Stimulated activated CD8-positive, alpha-beta memory T cell treated with anti-CD3 and anti-CD28 coated beads, Interleukin-4, amount 100 ng/mL, for 24 hours (primary cell): ENCODE data around the gene DLX6.

Experiments
- DNase-seq: peaks from one replicate; pipeline ENCODE4 v3.0.0-alpha.2; 2020; ENCODE audit warnings: low read depth

The DLX6 gene

DNA sequence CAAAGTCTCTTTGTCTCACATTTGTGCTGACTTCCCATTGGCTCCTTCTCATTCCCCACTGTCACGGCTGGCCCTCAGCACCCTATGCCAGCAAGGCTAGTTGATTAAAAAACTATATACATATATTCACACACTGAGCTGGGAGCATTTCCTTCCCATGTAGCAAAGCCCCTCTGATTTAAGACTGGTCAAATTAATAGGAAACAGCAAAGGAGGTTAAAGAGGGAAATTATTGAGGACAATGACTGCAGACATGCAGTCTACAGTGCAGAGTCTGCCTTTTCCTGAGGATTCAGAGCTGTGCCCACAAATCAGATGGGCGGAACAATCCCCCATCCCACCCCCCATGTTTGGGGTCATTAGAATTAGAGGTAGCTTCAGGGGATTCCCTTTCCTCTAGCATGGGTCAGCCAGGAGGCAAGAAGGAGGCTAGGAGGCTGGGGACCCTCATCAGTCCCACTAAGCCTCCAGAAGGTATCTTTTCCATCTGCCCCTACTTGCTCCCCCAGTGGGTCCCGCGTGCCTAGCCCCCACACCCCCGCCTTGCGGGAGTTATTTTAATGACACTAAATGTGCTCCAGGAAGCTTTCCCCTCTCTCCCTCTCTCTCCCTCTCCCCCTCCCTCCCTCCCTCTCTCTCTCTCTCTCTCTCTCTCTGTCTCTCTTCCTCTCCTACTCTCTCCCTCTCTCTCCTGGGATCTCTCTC is 9.8 kb upstream of the DLX6 start:
- DNase-seq, result no peak

DNA sequence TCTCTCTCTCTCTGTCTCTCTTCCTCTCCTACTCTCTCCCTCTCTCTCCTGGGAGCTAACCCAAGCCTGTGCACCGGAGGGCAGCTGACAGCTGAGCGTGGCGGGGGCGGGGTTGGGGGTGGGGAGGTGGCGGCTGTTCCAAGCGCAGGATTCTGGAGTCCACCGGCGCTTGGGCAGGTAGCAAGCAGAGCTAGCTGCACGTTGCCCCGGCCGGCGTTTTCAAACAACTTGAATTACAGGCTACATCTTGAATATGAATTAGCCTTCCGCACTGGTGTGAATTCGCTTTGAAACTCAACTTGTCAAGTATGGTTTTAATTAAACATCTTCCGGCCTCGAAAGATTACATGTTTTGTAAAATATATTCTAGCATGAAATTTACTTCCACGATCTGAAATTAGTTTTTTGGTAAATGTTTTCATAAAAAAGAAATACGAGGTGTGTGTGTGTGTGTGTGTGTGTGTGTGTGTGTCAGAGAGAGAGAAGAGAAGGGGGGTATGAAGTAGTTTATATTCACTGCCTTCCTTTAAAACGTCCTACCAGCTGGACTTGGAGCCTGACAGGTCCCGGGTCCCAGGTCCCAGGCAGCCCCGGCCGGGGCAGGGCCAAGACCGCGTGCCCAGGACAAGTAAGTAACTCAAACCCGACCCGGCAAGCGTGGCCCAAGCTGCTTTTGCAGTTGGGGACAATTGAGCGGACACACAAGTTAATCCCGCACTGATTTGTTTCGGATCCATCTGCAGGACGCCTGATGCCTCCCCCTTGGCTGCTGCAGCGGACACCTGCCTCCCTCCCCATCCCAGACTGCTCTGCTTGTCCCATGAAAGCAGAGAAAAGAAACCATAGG is 9.0 kb upstream of the DLX6 start:
- no peak for DNase-seq

DNA sequence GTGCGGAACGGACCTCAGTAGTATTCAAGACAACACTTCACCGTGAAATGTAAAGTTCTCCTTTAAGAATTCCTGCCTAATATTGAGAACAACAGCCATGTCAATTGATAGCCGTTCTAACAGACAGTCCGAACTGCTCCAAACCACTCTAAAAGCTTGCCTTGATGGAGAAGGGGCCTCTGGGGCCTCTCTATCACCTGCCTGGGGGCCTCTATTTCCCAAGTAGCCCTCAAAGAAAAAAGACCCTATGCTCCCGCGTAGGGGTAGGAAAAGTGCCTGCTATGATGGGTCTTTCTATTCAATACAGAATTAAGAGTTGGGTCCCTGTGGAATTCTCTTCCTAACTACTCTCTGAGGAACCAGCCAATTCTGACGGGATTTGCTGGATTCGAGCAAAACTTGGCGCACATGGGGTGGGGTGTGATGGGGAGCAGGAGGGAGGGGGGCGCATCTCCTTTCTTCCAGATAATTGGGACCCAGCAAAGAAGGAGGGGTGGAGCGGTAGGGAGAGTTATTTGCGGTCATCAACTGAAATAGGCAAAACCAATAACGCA is 8.3 kb upstream of the DLX6 start:
- no peak for DNase-seq

DNA sequence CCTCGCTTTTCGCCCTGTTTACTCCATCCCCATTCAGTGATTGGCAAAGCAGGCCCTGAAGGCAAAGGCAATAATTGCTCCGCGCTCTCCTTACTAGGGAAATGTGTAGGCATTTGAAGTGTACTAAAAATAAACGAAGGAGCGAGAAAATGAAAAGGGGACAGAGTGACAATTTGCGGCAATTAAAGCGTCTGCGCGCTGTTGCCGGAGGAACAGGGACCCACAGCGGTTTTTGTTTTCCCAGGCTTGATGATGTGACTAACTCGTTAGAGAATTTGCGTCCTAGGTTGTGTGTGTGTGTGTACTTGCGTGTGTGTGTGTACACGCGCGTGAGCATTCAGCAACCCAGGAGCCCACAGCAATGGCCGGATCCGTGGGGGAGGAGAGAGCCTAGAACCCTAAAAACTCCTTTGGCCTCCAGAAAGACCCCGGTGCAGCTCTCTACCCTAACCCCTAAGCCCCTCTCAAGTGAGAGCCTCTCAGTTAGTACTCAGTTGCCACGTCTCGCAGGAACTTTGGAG is 7.8 kb upstream of the DLX6 start:
- no peak for DNase-seq

DNA sequence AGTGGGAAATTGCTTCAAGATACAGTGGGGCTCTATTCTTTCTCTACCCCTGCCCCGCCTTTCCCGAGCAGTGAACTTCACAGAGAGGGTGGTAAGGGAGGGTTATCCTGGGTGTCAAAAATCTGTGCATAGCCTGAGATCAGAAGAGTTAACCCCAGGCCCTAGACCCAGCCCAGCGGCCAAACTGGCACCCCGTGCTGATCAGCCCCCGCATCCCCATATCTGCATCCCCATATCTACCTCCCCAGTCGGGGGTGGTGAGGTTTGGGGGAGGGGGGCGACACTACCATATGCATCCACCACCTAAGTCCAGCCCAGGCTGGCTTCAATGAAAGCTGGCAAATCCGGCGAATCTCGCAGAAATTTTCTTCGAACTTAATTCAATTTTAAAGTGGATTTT is 7.0 kb upstream of the DLX6 start:
- DNase-seq, result no peak

DNA sequence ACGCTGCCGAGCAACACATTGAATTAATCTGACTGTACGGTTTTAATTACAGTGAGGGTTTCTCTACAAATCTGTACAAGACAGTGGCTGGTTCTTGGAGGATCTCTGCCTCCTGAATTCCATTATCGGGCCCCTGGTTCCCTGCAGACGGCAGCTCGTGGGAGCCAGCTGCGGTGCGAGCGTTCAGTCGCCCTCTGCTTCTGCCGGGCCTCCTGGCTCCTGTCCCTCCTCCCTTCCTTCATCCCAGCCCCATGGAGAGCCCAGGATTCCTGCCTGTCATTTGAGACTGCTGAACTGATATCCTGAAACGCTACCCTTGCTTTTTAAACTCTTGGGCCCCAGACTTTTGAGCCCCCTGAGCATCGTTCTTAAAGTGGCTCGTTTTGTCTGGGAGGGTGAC is 6.6 kb upstream of the DLX6 start:
- no peak for DNase-seq

DNA sequence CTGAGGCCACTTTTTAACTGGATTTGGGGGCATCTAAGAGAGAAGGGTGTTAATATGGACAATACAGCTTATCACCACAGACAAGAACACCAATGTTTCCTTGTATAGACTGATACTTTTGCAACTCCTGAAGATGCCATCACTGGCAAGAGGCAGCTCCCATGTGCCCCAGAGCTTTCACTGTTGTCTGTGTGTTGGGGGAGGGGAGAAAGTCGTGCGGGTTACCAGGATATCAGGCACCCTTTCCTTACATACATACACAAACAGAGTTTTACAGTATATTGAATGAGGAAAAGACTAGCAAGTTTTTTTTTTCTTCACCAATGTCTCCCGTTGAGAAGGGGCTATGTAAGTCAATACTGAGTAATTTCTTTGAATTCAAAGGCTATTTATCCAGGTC is 4.1 kb upstream of the DLX6 start:
- no peak for DNase-seq

DNA sequence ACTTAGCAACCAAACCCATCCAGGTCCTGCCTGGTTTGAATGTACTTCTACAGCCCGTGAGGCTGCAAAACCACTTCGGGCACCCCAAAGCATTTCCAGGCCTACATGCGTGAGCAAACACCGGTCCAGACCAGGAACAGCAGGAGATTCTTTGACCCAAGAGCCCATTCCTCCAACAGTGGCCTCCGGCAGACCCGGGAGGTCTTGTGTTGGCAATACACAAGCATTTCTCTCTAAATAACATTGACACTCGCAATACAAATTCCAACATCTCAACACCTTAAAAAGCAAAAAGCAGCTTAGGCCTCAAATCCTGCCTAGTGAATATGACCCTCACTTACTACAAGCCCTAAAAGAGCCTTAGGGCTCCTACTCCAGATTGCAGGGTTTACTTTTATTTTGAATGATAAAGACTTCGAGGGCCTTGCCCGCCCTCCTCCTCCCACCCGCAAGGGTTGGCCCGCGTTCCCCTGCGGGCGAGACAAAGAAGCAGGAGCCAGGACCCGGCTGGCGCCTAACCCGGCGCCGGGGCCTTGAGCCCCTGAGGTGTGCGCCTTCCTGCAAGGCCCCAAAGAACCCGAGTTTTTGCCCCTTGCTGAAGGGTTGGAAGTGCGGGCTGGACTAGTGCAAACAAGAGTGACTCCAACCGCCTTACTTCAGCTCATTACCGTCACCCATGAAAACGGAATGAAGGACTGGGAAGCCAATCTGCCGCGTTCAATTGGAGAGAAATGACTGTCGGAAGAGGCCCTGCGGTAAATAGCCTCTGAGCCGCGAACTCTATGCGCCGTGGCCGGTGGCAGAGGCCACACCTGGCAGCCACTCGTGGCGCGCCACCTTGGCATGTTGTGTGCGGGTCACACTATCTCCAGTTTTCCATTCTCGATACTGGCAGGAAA is 3.4 kb upstream of the DLX6 start:
- DNase-seq, result no peak

DNA sequence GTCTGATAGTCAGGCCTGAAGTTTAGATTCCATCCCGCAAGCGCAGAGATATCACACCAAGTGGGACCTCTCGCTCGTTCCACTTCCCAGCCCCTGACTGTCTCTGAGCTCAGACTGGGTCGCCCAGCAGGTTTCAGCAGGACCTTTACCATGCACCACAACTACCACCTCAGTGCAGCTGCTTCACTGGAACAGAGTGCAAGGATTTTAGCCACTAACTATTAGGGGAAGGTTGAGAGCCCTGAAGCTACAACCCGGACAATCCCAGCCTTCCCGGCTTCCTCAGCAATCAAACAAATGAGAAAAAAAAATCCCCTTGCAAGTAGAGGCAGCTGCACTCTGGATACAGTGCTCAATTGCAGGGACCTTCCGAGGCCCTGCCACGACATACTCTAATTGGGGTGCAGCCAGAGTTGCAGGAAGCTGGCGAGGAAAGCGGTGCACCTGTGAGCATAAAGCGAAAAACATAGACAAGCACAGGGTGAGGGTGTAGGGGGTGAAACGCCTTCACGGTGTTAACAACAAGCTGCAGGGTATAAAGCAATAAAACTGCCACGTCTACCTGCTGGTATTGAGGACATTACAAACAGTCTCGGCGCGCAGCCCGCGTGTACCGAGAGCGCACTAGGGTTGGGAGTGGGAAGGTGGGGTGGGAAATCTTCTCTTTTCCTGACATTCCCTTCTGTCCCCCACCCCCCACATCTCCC is 2.6 kb upstream of the DLX6 start:
- no peak for DNase-seq

DNA sequence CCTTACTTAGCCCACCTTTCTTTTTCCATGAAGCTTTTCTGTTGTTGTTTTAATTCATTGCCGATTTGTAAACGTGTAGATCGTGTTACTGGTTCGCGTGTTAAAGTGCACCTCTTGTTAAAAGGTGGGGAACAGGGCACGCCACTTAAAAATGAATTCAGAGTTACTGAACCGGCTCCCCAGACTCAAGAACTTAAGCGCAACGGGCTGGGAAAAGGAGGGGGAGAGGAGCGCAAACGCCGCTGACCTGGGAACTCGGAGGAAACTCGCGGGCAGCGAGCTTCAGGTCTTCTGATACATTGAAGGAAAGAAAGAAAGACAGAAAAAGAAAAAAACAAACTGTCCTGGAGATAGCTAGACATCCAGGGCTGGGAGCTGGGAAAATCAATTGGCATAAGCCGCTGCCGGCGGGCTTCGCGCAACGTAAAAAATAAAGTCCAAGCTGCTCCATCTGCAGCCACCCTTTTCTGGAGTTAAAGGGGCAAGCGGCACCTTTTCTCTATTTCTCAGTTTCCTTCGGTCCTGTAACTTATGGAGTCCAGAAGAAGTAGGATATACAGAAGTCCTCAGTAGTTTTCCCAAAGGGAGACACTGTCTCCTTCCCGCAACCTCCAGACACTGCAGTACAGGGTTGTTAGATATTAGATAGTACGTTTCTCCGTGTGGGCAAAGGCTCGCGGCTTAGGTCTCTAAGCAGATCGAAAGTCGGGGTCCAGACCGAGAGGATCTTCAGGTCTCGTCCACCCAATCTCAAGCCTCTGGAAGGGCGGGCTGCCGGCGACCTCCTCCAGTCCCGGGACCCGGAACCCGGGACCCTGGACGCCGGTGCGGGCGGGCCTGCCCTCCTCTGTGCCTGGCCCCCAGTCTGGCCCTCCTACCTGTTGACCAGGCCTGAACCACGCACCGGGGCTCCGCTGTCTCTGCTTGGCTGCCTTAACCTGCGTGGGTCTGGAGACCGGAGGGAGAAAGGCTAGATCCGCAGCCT is 1.8 kb upstream of the DLX6 start:
- no peak for DNase-seq

DNA sequence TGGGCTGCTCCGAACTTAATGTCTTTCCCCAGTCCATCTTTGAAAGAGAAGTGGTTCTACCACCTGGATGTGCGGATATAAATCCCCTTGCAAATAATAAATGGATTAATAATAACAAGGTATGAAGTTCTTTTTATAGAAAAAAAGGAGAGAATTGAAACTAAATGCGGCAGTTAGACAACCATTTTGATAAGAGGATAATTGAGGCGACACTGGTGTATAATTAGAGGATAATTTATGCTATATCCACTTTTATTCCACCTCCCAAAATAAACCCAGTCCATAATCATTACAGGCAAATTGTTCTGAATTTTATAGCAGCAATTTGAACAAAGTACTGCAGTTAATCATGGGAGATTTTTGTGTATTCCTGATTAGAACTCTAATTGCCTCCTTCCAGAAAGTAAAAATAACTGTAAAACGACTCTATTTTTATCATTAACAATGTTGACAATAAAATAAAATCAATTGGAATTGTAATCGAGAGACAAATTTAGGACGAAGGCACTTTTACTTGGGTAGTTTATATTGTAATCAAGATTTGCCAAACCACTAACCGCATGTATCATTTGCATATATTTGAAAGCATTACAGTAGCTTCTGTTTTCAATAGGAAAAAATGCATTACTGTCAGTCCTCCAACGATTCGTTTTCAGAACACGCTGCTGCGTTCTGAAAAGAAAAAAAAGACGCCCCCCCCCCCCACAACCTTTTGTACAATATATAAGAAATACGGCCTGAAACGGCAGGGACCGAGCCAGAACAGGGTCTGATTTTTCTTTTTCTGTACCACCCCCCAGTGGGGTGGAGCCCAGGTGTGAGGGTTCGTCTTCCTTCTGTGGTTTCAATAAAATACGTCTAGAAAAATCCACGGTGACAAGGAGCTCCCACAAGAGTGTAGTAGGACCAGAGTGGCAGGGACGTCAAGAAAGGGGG is 838 bp upstream of the DLX6 start:
- no peak for DNase-seq

DNA sequence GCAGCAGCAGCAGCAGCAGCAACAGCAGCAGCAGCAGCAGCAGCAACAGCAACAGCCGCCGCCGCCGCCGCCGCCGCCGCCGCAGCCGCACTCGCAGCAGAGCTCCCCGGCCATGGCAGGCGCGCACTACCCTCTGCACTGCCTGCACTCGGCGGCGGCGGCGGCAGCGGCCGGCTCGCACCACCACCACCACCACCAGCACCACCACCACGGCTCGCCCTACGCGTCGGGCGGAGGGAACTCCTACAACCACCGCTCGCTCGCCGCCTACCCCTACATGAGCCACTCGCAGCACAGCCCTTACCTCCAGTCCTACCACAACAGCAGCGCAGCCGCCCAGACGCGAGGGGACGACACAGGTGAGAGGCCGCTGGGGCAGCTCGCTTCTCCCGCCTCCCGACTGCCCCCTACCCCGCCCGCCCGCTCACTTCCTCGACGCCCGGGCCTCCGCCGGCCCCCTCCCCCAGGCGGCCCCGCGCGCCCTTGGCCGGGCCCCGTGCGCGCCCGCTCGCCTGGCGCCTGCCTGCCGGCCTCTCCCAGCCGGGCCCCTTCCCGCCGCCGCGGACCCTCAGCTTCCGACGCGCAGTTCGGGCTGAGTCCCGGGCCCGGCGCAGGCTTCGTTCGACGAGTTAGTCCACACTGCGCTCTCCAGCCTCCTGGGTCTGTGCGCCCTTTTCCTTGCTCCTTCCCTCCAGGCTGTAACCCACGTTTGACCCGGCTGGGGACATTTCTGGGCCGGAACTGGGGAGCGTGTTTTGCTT is 882 bp downstream of the DLX6 start:
- no peak for DNase-seq

DNA sequence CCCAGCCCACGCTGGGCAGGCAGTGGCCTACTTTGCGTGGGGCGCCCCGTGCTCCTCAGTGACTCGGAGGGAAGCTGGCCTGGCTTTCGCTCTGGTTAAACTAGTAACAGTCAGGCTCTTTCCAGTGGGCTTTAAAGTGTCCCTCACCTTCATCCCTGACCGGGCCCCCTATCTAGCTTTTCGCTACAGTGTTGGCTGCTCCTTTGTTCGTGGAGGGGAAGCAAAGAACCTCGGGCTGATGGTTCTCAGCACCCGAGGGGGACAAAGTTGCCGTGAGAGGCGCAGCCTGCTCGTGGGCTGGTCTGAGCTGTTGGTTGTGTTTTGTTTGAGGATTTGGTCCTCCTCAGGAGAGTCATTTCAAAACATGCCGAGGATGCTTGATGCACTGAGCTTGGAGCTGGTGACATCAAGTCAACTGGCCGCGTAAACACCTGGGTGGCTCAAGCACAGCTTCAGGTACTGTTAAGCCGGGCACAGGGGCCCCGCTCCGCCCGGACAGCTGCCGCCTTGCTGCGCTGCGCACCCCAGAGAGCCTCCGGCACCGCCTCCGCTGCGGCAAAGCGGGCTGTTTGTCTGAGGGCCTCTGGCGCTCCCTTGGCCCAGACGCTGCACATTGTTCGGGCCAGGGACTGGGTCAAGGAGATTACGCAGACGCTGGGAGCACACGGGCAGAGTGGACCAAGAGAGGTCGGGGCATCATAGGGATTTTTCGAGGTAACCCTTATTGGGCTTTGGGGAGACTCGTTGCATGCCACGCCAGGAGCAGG is 1.6 kb downstream of the DLX6 start:
- DNase-seq, result no peak

DNA sequence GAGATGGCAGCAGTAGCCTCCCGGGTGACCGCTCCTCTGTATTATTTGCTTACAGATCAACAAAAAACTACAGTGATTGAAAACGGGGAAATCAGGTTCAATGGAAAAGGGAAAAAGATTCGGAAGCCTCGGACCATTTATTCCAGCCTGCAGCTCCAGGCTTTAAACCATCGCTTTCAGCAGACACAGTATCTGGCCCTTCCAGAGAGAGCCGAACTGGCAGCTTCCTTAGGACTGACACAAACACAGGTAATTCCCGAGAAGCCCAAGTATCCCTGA is 2.2 kb downstream of the DLX6 start:
- no peak for DNase-seq

DNA sequence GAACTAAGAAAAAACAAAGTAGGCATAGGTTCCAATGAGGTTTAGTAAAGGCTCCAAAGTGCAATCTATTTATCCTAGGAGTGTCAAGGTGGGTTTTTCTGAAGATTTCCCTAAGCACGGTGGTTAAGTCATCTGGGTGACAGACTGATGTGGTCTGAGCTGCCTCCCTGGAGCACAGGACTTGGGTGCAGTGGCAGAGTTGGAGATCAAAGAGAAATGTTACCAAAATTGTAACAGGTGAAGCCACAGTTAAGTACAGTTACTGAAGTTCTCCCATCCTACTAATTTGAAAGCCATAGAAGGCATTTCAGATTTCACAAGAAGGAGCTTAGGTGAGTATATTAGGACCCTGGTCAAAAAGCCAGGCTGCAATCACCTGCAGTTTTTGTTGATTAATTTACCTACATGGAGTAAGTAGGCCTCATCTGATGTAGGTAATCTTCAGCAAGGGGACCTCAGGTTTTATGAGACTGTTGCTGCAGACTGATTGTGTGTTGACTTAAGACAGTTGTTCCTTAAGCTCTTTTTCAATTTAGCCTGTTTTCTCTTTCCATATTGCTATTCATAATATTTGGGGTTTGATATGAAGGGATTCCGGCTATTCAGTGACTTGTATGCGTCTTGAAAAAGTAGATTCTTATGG is 3.0 kb downstream of the DLX6 start:
- DNase-seq, result no peak

DNA sequence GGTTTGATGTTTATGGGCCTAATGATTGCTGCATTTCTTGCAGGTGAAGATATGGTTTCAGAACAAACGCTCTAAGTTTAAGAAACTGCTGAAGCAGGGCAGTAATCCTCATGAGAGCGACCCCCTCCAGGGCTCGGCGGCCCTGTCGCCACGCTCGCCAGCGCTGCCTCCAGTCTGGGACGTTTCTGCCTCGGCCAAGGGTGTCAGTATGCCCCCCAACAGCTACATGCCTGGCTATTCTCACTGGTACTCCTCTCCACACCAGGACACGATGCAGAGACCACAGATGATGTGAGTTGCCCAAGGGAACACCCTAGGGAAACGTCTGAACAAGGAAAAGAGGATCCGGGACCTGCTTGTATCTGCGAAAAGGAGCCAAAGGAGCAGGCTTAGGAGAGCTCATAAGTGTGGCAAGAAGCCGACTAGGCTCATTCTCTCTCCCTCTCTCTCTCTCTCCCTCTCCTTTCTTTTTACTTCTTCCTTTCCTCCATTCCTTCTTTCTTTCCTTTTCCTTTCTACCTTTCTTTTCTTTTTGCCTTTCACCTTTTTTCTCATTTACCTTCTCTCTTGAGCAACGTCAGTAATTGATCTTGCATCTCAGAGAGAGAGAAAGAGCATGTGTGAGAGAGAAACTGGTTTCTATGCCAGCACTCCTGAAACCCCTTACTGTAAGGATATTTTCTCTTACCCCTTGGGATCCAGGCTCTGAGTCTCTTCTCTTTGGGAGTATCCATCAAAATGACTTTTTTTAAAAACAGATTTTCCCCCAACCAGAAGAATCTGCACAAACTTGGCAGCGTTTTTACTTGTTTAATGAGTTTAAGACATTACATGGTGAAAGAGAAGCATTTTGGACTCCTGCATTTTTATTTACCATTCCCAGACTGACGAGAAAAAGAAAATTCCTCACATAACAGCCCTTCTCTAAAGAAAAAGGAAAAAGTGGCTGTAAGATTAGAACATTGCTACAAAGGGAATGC is 4.7 kb downstream of the DLX6 start:
- DNase-seq, result no peak
